SK-N-SH treated with all-trans-retinoic acid at 6 μM for 48 hours (cell line): ENCODE measurements around the gene SDK2.

ENCODE experiments used
- ATAC-seq: fragments of 200-7000 bp; cut with Tn5 transposase; 3 replicates; pipeline ENCODE4 v1.9.1; 2020; ENCODE audit warnings: mild to moderate bottlenecking, moderate library complexity
- ARNTL ChIP-seq: fragments of 450-650 bp; formaldehyde crosslinking; IDR thresholded peaks from 2 replicates; pipeline ENCODE4 v1.5.0; 2020; ENCODE audit warnings: low read depth, mild to moderate bottlenecking, moderate library complexity, borderline replicate concordance
- BACH2 ChIP-seq: fragments of 250-450 bp; sonication (Bioruptor Pico); IDR thresholded peaks from 2 replicates; pipeline ENCODE4 v1.9.0; 2021; ENCODE audit warnings: mild to moderate bottlenecking, borderline replicate concordance
- CSDC2 ChIP-seq: fragments of 250-450 bp; sonication (Bioruptor Pico); IDR thresholded peaks from 2 replicates; pipeline ENCODE4 v1.5.0; 2020; ENCODE audit warnings: mild to moderate bottlenecking, moderate library complexity
- ESRRG ChIP-seq: fragments of 250-450 bp; sonication (Bioruptor Pico); IDR thresholded peaks from 2 replicates; pipeline ENCODE4 v1.6.1; 2021; ENCODE audit warnings: mild to moderate bottlenecking
- GLIS3 ChIP-seq: fragments of 250-450 bp; sonication (Bioruptor Pico); IDR thresholded peaks from 2 replicates; pipeline ENCODE4 v1.5.0; 2020; ENCODE audit warnings: mild to moderate bottlenecking, moderate library complexity
- ISL1 ChIP-seq: fragments of 250-450 bp; sonication (Bioruptor Pico); IDR thresholded peaks from 2 replicates; pipeline ENCODE4 v2.1.2; 2022; ENCODE audit warnings: mild to moderate bottlenecking, moderate library complexity
- OSR1 ChIP-seq: fragments of 250-450 bp; sonication (Bioruptor Pico); IDR thresholded peaks from 2 replicates; pipeline ENCODE4 v1.8.0; 2022; ENCODE audit warnings: moderate library complexity, mild to moderate bottlenecking, inconsistent platforms
- PPARA ChIP-seq: fragments of 250-450 bp; sonication (Bioruptor Pico); IDR thresholded peaks from 2 replicates; pipeline ENCODE4 v1.5.0; 2020; ENCODE audit warnings: mild to moderate bottlenecking, borderline replicate concordance
- RARB ChIP-seq: fragments of 250-450 bp; sonication (Bioruptor Pico); IDR thresholded peaks from 2 replicates; pipeline ENCODE4 v1.8.0; 2021; ENCODE audit warnings: mild to moderate bottlenecking, moderate library complexity
- SNAI2 ChIP-seq: fragments of 250-450 bp; sonication (Bioruptor Pico); IDR thresholded peaks from 2 replicates; pipeline ENCODE4 v1.5.0; 2020; ENCODE audit warnings: mild to moderate bottlenecking, moderate library complexity
- TCF4 ChIP-seq: fragments of 250-450 bp; sonication (Bioruptor Pico); IDR thresholded peaks from 2 replicates; pipeline ENCODE4 v1.8.0; 2021; ENCODE audit warnings: mild to moderate bottlenecking, moderate library complexity, borderline replicate concordance
- TOX ChIP-seq: fragments of 250-450 bp; sonication (Bioruptor Pico); IDR thresholded peaks from 2 replicates; pipeline ENCODE4 v1.8.0; 2021; ENCODE audit warnings: mild to moderate bottlenecking, moderate library complexity, borderline replicate concordance
- ZC3H10 ChIP-seq: fragments of 250-450 bp; sonication (Bioruptor Pico); IDR thresholded peaks from 2 replicates; pipeline ENCODE4 v1.5.1; 2021; ENCODE audit warnings: mild to moderate bottlenecking, moderate library complexity
- ZFP3 ChIP-seq: fragments of 250-450 bp; sonication (Bioruptor Pico); IDR thresholded peaks from 2 replicates; pipeline ENCODE4 v1.5.0; 2020; ENCODE audit warnings: mild to moderate bottlenecking, moderate library complexity
- ZFP30 ChIP-seq: fragments of 450-650 bp; formaldehyde crosslinking; IDR thresholded peaks from 2 replicates; pipeline ENCODE4 v1.5.0; 2022; ENCODE audit warnings: mild to moderate bottlenecking, moderate library complexity
- ZNF565 ChIP-seq: fragments of 450-650 bp; formaldehyde crosslinking; conservative IDR thresholded peaks from 2 replicates; pipeline ENCODE4 v1.5.0; 2020; ENCODE audit warnings: low read depth, mild to moderate bottlenecking, moderate library complexity
- ZNF70 ChIP-seq: fragments of 450-650 bp; formaldehyde crosslinking; IDR thresholded peaks from 2 replicates; pipeline ENCODE4 v1.5.0; 2020; ENCODE audit warnings: mild to moderate bottlenecking, moderate library complexity
- ZNF8 ChIP-seq: fragments of 450-650 bp; formaldehyde crosslinking; IDR thresholded peaks from 2 replicates; pipeline ENCODE4 v1.5.0; 2020; ENCODE audit warnings: mild to moderate bottlenecking, moderate library complexity
- TF ChIP-seq, protein P1 (sequence below): fragments of 250-450 bp; sonication (Bioruptor Pico); IDR thresholded peaks from 2 replicates; pipeline ENCODE4 v1.8.0; 2020; ENCODE audit warnings: mild to moderate bottlenecking, moderate library complexity, borderline replicate concordance
- TF ChIP-seq, protein P2 (sequence below): fragments of 250-450 bp; sonication (Bioruptor Pico); IDR thresholded peaks from 2 replicates; pipeline ENCODE4 v1.5.1; 2021; ENCODE audit warnings: mild to moderate bottlenecking, moderate library complexity
- TF ChIP-seq, protein P3 (sequence below): fragments of 250-450 bp; sonication (Bioruptor Pico); IDR thresholded peaks from 2 replicates; pipeline ENCODE4 v1.5.1; 2020; ENCODE audit warnings: low read depth, mild to moderate bottlenecking, moderate library complexity
- TF ChIP-seq, protein P4 (sequence below): fragments of 250-450 bp; sonication (Bioruptor Pico); IDR thresholded peaks from 2 replicates; pipeline ENCODE4 v1.5.0; 2020; ENCODE audit warnings: mild to moderate bottlenecking, moderate library complexity
- TF ChIP-seq, protein P5 (sequence below): fragments of 250-450 bp; sonication (Bioruptor Pico); IDR thresholded peaks from 2 replicates; pipeline ENCODE4 v1.8.0; 2021; ENCODE audit warnings: low read depth, mild to moderate bottlenecking, moderate library complexity, borderline replicate concordance

SDK2 gene

DNA sequence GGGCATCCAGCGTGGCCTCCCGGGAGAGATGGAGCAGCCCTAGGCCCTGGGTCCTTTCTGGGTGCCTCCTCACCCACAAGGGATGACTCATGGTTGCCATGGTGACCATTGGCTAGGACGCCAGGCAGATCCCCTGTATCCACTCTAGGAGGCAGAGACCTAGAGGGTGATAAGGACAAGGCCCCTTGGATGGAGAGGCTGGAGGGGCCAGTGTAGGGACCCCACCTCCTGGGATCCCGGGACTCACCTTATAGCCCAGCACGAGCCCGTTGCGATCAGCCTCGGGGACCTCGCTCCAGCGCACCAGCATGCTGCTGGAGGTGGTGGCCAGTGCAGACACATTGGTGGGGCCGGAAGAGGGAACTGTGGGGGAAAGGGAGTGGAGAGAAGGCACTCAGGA lies 250.3 kb downstream of the SDK2 start:
- ATAC-seq, result peak; percentile 30; the same call in 2 of the 3 replicates

DNA sequence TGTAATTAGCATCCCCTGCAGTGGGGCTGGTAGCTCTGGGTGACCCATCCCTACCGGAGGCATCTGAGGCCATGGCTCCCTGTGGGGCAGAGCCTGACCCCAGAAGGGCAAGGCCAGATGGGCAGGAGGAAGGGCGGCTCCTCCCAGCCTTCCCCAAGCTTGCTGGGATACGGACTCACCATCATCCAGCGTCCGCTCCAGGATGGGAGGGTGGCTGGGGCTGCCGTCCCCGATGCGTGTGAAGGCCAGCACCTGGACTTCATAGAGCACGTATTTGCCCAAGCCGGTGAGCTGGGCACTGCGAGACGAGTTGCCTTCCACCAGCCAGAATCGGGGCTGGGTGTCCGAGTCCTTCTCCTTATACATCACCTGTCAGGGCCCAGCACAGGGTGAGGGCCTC lies 250.9 kb downstream of the SDK2 start:
- TF ChIP-seq ZFP3, result no peak
- TF ChIP-seq GLIS3, result no peak
- TF ChIP-seq SNAI2 (CRISPR knock-in tag), result no peak
- no peak for TF ChIP-seq ZNF565 (CRISPR knock-in tag)
- TF ChIP-seq TOX (CRISPR knock-in tag), result no peak
- TF ChIP-seq ZC3H10, result no peak
- no peak for TF ChIP-seq RARB (CRISPR knock-in tag)
- TF ChIP-seq TCF4, result no peak
- TF ChIP-seq ZFP30 (CRISPR knock-in tag), result no peak
- TF ChIP-seq ZNF70, result no peak
- TF ChIP-seq, protein P1, sequence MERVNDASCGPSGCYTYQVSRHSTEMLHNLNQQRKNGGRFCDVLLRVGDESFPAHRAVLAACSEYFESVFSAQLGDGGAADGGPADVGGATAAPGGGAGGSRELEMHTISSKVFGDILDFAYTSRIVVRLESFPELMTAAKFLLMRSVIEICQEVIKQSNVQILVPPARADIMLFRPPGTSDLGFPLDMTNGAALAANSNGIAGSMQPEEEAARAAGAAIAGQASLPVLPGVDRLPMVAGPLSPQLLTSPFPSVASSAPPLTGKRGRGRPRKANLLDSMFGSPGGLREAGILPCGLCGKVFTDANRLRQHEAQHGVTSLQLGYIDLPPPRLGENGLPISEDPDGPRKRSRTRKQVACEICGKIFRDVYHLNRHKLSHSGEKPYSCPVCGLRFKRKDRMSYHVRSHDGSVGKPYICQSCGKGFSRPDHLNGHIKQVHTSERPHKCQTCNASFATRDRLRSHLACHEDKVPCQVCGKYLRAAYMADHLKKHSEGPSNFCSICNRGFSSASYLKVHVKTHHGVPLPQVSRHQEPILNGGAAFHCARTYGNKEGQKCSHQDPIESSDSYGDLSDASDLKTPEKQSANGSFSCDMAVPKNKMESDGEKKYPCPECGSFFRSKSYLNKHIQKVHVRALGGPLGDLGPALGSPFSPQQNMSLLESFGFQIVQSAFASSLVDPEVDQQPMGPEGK (CRISPR knock-in tag), result no peak
- TF ChIP-seq, protein P2, sequence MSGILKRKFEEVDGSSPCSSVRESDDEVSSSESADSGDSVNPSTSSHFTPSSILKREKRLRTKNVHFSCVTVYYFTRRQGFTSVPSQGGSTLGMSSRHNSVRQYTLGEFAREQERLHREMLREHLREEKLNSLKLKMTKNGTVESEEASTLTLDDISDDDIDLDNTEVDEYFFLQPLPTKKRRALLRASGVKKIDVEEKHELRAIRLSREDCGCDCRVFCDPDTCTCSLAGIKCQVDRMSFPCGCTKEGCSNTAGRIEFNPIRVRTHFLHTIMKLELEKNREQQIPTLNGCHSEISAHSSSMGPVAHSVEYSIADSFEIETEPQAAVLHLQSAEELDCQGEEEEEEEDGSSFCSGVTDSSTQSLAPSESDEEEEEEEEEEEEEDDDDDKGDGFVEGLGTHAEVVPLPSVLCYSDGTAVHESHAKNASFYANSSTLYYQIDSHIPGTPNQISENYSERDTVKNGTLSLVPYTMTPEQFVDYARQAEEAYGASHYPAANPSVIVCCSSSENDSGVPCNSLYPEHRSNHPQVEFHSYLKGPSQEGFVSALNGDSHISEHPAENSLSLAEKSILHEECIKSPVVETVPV (CRISPR knock-in tag), result no peak
- TF ChIP-seq ZNF8 (CRISPR knock-in tag), result no peak
- no peak for TF ChIP-seq OSR1
- no peak for TF ChIP-seq BACH2 (CRISPR knock-in tag)
- TF ChIP-seq ESRRG (CRISPR knock-in tag), result no peak
- TF ChIP-seq ISL1 (CRISPR knock-in tag), result no peak
- ATAC-seq, result no peak

More for the DNA sequence above, 250.3 kb downstream of the SDK2 start:
- no peak for TF ChIP-seq SNAI2 (CRISPR knock-in tag)
- no peak for TF ChIP-seq BACH2 (CRISPR knock-in tag)
- TF ChIP-seq PPARA (CRISPR knock-in tag), result no peak
- no peak for TF ChIP-seq CSDC2 (CRISPR knock-in tag)
- no peak for TF ChIP-seq ESRRG (CRISPR knock-in tag)
- no peak for TF ChIP-seq ZNF70
- TF ChIP-seq, protein P3, sequence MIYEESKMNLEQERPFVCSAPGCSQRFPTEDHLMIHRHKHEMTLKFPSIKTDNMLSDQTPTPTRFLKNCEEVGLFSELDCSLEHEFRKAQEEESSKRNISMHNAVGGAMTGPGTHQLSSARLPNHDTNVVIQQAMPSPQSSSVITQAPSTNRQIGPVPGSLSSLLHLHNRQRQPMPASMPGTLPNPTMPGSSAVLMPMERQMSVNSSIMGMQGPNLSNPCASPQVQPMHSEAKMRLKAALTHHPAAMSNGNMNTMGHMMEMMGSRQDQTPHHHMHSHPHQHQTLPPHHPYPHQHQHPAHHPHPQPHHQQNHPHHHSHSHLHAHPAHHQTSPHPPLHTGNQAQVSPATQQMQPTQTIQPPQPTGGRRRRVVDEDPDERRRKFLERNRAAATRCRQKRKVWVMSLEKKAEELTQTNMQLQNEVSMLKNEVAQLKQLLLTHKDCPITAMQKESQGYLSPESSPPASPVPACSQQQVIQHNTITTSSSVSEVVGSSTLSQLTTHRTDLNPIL (CRISPR knock-in tag), result no peak
- no peak for TF ChIP-seq ZC3H10
- TF ChIP-seq GLIS3, result no peak
- TF ChIP-seq, protein P4, sequence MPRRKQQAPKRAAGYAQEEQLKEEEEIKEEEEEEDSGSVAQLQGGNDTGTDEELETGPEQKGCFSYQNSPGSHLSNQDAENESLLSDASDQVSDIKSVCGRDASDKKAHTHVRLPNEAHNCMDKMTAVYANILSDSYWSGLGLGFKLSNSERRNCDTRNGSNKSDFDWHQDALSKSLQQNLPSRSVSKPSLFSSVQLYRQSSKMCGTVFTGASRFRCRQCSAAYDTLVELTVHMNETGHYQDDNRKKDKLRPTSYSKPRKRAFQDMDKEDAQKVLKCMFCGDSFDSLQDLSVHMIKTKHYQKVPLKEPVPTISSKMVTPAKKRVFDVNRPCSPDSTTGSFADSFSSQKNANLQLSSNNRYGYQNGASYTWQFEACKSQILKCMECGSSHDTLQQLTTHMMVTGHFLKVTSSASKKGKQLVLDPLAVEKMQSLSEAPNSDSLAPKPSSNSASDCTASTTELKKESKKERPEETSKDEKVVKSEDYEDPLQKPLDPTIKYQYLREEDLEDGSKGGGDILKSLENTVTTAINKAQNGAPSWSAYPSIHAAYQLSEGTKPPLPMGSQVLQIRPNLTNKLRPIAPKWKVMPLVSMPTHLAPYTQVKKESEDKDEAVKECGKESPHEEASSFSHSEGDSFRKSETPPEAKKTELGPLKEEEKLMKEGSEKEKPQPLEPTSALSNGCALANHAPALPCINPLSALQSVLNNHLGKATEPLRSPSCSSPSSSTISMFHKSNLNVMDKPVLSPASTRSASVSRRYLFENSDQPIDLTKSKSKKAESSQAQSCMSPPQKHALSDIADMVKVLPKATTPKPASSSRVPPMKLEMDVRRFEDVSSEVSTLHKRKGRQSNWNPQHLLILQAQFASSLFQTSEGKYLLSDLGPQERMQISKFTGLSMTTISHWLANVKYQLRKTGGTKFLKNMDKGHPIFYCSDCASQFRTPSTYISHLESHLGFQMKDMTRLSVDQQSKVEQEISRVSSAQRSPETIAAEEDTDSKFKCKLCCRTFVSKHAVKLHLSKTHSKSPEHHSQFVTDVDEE, result no peak
- no peak for TF ChIP-seq ZNF565 (CRISPR knock-in tag)
- no peak for TF ChIP-seq TCF4
- TF ChIP-seq ISL1 (CRISPR knock-in tag), result no peak
- TF ChIP-seq, protein P5, sequence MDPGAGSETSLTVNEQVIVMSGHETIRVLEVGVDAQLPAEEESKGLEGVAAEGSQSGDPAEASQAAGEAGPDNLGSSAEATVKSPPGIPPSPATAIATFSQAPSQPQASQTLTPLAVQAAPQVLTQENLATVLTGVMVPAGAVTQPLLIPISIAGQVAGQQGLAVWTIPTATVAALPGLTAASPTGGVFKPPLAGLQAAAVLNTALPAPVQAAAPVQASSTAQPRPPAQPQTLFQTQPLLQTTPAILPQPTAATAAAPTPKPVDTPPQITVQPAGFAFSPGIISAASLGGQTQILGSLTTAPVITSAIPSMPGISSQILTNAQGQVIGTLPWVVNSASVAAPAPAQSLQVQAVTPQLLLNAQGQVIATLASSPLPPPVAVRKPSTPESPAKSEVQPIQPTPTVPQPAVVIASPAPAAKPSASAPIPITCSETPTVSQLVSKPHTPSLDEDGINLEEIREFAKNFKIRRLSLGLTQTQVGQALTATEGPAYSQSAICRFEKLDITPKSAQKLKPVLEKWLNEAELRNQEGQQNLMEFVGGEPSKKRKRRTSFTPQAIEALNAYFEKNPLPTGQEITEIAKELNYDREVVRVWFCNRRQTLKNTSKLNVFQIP (CRISPR knock-in tag), result no peak
- TF ChIP-seq TOX (CRISPR knock-in tag), result no peak
- TF ChIP-seq, protein P1 (CRISPR knock-in tag), result no peak
- TF ChIP-seq ARNTL (CRISPR knock-in tag), result no peak
- TF ChIP-seq ZNF8 (CRISPR knock-in tag), result no peak
- TF ChIP-seq, protein P2 (CRISPR knock-in tag), result no peak
